ENCODE measurements around the gene MRPL1. TPM values are rescaled to one million over a fixed set of nuclear protein-coding genes. Genes with fewer than 3 reads are reported as not detected.

The MRPL1 gene
- total and polyA plus RNA-seq, 9 of the 15 experiments (the other 6 are each of a cell fraction or from before 2014, with no cell fraction given) = 38.4 to 75.7 (median 63.7) TPM

GRCh38 chr4:77917075-77917474 is 54.4 kb downstream of the MRPL1 start (continued):
- TF ChIP-seq, protein P1, sequence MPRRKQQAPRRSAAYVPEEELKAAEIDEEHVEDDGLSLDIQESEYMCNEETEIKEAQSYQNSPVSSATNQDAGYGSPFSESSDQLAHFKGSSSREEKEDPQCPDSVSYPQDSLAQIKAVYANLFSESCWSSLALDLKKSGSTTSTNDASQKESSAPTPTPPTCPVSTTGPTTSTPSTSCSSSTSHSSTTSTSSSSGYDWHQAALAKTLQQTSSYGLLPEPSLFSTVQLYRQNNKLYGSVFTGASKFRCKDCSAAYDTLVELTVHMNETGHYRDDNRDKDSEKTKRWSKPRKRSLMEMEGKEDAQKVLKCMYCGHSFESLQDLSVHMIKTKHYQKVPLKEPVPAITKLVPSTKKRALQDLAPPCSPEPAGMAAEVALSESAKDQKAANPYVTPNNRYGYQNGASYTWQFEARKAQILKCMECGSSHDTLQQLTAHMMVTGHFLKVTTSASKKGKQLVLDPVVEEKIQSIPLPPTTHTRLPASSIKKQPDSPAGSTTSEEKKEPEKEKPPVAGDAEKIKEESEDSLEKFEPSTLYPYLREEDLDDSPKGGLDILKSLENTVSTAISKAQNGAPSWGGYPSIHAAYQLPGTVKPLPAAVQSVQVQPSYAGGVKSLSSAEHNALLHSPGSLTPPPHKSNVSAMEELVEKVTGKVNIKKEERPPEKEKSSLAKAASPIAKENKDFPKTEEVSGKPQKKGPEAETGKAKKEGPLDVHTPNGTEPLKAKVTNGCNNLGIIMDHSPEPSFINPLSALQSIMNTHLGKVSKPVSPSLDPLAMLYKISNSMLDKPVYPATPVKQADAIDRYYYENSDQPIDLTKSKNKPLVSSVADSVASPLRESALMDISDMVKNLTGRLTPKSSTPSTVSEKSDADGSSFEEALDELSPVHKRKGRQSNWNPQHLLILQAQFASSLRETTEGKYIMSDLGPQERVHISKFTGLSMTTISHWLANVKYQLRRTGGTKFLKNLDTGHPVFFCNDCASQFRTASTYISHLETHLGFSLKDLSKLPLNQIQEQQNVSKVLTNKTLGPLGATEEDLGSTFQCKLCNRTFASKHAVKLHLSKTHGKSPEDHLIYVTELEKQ (CRISPR knock-in tag; IDR thresholded peaks at IDR 0.05) = no peak
- TF ChIP-seq TCF7 (IDR thresholded peaks at IDR 0.05; ENCODE audit: borderline replicate concordance) = no peak
- TF ChIP-seq SRSF9 (IDR thresholded peaks at IDR 0.05; ENCODE audit: borderline replicate concordance, low read depth, low read length) = no peak

- H3K36me3 ChIP-seq (ENCODE audit: control insufficient read depth, insufficient read depth, low read length) = 0 out of 3 replicates have a peak, but pooled peaks cover 4% of the 10 kb centered on the region
- no peak for TF ChIP-seq TCF3 (CRISPR knock-in tag; IDR thresholded peaks at IDR 0.05)
- no peak for TF ChIP-seq SRSF1 (IDR thresholded peaks at IDR 0.05; ENCODE audit: low read depth, low read length)
- TF ChIP-seq MBD2 (IDR thresholded peaks at IDR 0.05; ENCODE audit: borderline replicate concordance, low read depth) = no peak
- TF ChIP-seq, protein P2, sequence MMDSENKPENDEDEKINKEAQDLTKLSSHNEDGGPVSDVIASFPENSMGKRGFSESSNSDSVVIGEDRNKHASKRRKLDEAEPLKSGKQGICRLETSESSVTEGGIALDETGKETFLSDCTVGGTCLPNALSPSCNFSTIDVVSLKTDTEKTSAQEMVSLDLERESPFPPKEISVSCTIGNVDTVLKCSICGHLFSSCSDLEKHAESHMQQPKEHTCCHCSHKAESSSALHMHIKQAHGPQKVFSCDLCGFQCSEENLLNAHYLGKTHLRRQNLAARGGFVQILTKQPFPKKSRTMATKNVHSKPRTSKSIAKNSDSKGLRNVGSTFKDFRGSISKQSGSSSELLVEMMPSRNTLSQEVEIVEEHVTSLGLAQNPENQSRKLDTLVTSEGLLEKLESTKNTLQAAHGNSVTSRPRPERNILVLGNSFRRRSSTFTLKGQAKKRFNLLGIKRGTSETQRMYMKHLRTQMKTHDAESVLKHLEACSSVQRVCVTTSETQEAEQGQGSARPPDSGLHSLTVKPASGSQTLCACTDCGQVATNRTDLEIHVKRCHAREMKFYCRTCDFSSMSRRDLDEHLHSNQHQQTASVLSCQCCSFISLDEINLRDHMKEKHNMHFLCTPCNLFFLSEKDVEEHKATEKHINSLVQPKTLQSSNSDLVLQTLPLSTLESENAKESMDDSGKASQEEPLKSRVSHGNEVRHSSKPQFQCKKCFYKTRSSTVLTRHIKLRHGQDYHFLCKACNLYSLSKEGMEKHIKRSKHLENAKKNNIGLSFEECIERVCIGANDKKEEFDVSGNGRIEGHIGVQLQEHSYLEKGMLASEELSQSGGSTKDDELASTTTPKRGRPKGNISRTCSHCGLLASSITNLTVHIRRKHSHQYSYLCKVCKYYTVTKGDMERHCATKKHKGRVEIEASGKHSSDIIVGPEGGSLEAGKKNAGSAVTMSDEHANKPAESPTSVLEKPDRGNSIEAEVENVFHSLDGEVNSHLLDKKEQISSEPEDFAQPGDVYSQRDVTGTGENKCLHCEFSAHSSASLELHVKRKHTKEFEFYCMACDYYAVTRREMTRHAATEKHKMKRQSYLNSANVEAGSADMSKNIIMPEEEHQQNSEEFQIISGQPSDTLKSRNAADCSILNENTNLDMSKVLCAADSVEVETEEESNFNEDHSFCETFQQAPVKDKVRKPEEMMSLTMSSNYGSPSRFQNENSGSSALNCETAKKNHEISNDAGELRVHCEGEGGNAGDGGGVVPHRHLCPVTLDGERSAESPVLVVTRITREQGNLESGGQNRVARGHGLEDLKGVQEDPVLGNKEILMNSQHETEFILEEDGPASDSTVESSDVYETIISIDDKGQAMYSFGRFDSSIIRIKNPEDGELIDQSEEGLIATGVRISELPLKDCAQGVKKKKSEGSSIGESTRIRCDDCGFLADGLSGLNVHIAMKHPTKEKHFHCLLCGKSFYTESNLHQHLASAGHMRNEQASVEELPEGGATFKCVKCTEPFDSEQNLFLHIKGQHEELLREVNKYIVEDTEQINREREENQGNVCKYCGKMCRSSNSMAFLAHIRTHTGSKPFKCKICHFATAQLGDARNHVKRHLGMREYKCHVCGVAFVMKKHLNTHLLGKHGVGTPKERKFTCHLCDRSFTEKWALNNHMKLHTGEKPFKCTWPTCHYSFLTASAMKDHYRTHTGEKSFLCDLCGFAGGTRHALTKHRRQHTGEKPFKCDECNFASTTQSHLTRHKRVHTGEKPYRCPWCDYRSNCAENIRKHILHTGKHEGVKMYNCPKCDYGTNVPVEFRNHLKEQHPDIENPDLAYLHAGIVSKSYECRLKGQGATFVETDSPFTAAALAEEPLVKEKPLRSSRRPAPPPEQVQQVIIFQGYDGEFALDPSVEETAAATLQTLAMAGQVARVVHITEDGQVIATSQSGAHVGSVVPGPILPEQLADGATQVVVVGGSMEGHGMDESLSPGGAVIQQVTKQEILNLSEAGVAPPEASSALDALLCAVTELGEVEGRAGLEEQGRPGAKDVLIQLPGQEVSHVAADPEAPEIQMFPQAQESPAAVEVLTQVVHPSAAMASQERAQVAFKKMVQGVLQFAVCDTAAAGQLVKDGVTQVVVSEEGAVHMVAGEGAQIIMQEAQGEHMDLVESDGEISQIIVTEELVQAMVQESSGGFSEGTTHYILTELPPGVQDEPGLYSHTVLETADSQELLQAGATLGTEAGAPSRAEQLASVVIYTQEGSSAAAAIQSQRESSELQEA (IDR thresholded peaks at IDR 0.05; ENCODE audit: low read depth) = no peak
- TF ChIP-seq XRCC3 (IDR thresholded peaks at IDR 0.05) = no peak
- no peak for TF ChIP-seq ZSCAN32 (CRISPR knock-in tag; IDR thresholded peaks at IDR 0.05)
- TF ChIP-seq POLR2H (tag; IDR thresholded peaks at IDR 0.05; ENCODE audit: low read depth) = no peak
- TF ChIP-seq NFATC3 (IDR thresholded peaks at IDR 0.05) = no peak
These were observed 55.0 kb downstream of the MRPL1 start for GRCh38 chr4:77917601-77918000.

More at GRCh38 chr4:77917601-77918000, 55.0 kb downstream of the MRPL1 start:
- Histone ChIP-seq H2AFZ (ENCODE audit: low read depth, low read length) (no peak overlapping the region), H4K20me1 (replicated peaks; ENCODE audit: control insufficient read depth, insufficient read depth, low read length) (no peaks in the 10 kb centered on the region), H3K9me3 (replicated peaks; ENCODE audit: control insufficient read depth, insufficient read depth, low read depth, low read length) (no peaks in the 10 kb centered on the region), H3K4me3 (no peak overlapping the region), H3K27me3 (ENCODE audit: control insufficient read depth in 2 of 2, insufficient read depth in 2 of 2, low read length in 2 of 2) (no peaks in the 10 kb centered on the region), H3K79me2 (ENCODE audit: control insufficient read depth, insufficient read depth, low read length) (no peaks in the 10 kb centered on the region), H3K4me1 (replicated peaks in 1 of 2; ENCODE audit: control insufficient read depth in 2 of 2, insufficient read depth in 2 of 2, low read length in 2 of 2) (no peaks in the 10 kb centered on the region; a peak in 1 of 5 replicates), H3K27ac (ENCODE audit: extremely low read depth, low read depth, low read length) (no peak overlapping the region), H3K9ac (ENCODE audit: insufficient read depth in 1 of 2, low read depth in 2 of 2, low read length in 2 of 2) (no peak overlapping the region), H3K9me1 (ENCODE audit: control insufficient read depth, insufficient read depth, low read length) (no peaks in the 10 kb centered on the region), H3K4me2 (ENCODE audit: insufficient read depth, low read length) (no peak overlapping the region)
- in situ Hi-C loops (cut with MboI) (no loop called here), intact Hi-C loops (cut with micrococcal nuclease) (no loop called here)
- BruUV-seq (replicated peaks) = no TSS peak
- 88% methylated on average over 4 of the region's 5 CpGs for WGBS (ENCODE audit: insufficient coverage, low coverage, missing lambda C conversion rate)
- DNase-seq (ENCODE audit: extremely low read depth in 1 of 4, low spot score in 3 of 4) (no peak), FAIRE-seq (no peak), ATAC-seq (no peak)
- CTCF ChIA-PET (ENCODE audit: low intra/inter-chr PET ratio) = no interaction called here
- POLR2A ChIA-PET = no interaction called here

Data from K562 (cell line).